RPMI7951 (cell line): ENCODE results near the gene TSGA10IP. TPM values are rescaled to one million over a fixed set of nuclear protein-coding genes. Genes with fewer than 3 reads are reported as not detected.

ENCODE experiments used
- DNase-seq: peaks from one replicate; pipeline ENCODE4 v3.0.0-alpha.2; 2012; ENCODE audit warnings: low read depth
- total RNA-seq: library from RNA; depleted of rRNA; stranded (reverse); fragments of >200 nt; shearing (Covaris generic); gene quantifications from 2 replicates; pipeline ENCODE4 v1.2.3, GENCODE V29; 2014

TSGA10IP gene
- total RNA-seq, 1 experiment from 2014 or later: not detected

DNA sequence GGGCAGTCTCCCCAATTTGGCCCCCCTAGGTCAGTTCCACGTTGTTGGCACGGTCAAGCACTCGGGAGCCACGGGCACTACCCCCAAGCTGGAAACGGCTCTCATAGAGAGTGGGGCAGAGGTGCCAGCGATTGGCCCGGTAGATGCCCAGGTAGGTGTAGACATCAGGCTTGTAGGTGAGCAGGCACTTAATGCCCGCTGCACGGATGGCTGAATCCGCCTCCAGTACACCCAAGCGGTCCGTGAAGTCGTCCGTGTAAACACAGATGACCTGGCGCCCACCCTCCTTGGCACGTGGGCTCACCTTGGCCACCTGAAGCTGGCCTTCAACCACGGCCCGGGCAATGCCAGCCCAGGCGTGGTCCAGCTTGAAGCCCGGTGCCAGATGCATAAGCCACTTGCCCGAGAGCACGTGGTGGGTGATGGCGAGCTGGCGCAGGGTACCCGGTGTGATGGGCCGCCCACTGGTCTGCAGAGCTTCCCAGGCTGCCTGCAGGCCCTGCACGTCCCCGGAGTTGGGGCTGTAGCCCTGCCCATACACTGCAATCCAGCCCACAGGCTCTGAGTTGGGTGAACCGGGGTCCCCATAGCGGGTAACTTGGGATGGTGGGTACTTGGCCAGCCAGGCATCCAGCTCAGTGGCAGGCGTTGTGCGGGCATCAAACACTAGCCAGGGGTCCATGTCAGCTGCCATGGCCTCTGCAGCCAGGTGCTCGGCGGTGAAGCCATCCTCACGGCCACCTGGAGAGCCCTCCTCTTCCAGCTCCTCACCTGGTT lies 27.7 kb upstream of the TSGA10IP start:
- DNase-seq: no peak

DNA sequence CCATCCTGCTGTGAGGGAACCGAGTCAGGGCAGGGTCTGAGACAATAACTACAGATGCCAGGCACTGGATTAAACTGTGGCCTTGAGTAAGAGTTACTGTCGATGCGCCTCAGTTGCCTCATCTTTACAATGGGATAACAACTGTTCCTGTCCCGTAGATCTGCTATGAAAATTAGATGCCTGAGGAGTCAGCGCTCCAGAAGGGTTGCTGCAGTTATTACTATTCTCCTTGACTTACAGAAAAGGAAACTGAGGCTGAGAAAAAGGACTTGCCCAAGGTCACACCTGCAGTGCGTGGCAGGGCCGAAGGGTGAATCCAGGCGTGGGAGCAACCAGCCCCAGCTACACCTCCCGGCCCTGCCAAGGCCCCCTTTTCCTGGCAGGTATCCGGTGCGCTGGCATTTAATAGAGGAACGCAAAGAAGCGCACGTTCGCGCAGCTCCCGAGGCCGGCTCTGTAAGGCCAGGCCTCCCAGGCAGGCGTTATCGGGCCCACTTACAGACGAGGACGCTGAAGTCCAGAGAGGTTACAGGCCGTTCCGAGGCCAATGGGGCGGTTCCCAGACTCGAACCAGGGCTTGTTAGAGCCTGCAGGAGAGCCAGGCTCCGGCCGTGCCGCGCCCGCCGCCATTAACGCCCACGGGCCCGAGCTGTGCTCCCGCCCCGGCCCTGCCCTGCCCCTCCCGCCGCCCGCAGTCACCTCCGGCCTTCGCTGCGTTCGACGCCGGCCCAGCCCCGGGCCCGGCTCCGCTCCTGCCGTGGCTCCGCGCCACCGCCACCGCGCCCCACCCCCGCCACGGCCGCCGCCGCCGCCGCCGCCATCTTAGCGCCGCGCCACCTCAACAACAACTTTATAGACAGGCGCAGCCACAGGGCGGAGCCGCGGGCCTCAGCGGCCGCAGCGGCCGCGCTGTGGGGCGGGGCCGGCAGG lies 26.8 kb upstream of the TSGA10IP start, which contains the start of gene C11orf68:
Gene C11orf68, minus strand, starts transcription at position 852 of the 930 bp plus-strand sequence. Its CDS starts 31 bp downstream, at position 821.
- peak; percentile 52 for DNase-seq

DNA sequence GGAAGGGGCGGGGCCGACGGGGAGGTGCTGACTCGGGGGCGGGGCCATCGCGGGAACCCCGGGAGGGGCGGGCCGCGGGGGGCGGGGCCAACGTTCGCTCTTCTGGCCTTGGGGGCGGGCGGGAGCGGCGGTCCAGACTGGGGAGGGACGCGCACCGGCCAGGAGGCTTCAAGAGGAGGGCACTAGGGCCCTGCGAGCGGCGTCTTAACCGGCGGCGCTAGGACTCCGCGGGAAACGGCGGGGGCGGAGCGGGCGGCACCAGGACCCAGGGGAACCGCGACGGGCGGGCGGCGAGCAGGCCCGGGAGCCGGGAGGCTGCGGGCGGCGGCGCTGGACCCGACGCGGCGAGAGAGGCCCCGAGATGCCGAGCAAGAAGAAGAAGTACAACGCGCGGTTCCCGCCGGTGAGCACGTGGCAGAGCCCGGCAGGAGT lies 26.1 kb upstream of the TSGA10IP start, which contains the start of gene DRAP1:
Gene DRAP1, plus strand, starts transcription at position 286 of the 432 bp plus-strand sequence. Its CDS starts 76 bp downstream, at position 362.
- peak; percentile 98 for DNase-seq

DNA sequence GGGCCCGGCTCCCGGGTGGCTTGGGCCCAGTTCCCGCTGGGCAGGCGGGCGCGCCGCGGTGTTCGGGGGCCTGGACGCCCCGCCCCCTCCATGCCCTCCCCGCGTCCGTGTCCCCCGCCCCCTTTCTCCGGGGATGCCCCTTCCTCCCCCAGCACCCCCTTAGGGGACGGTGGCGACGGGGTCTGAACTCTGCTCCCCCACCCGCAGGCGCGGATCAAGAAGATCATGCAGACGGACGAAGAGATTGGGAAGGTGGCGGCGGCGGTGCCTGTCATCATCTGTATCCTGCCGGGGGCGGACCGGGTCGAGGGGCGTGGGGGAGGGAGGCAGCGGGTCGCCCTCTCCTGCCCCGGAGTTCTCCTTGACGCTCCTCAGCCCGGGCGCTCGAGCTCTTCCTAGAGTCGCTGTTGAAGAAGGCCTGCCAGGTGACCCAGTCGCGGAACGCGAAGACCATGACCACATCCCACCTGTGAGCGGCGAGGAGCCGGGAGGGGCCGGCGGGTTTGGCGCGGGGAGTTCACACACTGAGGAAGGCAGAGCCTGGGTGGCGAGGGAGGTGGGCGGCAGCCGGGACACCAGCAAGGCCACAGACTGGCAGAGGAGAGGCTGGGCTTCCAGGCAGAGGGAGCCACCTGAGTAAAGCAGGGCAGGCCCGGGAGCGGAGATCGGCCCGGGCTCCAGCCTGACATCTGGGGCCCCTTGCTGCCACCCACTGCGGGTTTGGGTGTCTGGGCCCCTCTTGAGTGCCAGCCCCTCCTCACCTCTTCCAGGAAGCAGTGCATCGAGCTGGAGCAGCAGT lies 25.5 kb upstream of the TSGA10IP start:
- no peak for DNase-seq

DNA sequence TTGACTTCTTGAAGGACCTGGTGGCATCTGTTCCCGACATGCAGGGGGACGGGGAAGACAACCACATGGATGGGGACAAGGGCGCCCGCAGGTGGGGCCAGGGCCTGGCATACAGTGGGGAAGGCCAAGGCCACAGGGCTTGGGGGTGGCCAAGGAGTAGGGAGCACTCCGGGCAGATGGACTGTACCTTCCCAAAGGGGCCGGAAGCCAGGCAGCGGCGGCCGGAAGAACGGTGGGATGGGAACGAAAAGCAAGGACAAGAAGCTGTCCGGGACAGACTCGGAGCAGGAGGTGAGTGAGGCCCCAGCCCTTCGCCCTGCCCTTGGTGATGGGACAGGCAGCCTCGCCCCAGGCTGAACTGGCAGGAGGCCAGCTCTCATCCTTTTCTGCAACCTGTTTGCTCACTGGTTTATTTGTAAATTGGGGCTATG lies 24.9 kb upstream of the TSGA10IP start:
- DNase-seq: no peak

DNA sequence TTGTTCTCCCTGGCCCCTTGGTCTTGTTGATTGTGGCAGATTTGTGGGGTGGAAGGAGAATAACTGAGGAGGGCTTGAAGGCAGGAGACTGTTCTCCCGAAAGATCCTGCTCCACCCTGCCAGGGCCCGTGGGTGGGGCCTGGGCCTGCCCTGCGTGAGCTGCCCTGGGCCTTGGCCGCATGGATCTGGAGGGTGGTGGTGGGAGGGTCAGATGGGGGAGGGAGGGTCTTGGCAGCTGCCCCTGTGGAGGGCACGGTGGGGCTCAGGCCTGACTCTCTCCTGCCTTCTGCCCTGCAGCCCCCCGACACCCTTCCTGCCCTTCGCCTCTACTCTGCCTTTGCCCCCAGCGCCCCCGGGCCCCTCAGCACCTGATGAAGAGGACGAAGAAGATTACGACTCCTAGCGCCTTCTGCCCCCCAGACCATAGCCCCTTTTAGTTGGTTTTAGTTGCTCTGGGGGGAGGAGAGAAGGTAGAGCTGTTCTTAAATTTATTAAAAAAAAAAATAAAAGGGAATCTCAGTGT lies 24.2 kb upstream of the TSGA10IP start:
- DNase-seq: no peak

DNA sequence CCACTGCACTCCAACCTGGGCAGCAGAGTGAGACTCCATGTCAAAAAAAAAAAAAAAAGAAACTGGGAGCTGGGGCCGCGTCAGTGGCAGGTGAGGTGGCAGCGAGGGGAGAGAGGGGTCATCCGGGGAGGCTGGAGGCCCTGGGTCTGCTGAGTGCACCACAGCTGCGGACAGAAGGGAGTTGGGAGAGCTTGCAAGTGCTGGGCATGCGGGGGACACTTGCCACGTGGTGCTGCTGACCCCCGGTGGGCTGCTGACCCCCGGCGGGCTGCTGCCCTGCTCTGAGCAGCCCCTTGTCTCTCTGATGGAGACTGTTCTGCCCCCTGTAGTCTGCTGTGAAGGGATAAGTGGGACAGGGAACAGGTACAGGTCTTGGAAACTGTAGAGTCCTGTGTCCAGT lies 23.4 kb upstream of the TSGA10IP start:
- no peak for DNase-seq

DNA sequence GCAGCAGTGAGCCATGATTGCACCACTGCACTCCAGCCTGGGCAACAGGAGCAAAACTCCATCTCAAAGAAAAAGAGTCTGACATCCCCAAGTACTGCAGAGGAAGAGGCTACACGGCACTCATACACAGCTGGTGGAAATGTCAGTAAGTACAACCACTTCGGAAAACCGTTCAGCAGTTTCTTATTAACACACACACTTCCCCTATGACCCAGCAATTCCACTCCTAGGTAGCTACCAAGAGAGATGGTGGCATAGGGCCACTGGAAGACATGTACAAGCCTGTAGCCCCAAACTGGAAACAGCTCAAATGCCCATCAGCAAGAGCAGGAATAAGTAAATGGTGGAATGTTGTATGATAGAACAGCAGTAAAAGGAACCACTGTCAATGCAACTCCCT lies 22.7 kb upstream of the TSGA10IP start:
- DNase-seq: no peak

DNA sequence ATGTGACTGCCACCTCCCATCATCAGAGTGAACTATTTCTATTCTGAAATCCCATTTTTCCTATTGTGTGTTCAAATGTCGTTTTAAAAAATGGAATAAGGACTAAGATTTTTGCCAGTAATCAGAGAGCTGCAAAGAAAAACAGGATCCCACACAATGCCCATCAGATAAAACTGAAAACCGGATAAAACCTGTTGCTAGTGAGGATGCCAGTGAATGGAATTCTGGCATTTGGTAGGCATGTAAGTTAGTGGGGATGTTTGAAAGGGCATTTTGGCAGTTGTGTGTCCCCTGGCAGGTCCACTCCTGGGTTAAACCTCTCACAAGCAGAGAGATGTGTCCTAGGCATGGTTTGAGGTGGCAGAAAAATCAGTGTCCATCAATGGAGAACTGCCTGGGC lies 19.9 kb upstream of the TSGA10IP start:
- no peak for DNase-seq

DNA sequence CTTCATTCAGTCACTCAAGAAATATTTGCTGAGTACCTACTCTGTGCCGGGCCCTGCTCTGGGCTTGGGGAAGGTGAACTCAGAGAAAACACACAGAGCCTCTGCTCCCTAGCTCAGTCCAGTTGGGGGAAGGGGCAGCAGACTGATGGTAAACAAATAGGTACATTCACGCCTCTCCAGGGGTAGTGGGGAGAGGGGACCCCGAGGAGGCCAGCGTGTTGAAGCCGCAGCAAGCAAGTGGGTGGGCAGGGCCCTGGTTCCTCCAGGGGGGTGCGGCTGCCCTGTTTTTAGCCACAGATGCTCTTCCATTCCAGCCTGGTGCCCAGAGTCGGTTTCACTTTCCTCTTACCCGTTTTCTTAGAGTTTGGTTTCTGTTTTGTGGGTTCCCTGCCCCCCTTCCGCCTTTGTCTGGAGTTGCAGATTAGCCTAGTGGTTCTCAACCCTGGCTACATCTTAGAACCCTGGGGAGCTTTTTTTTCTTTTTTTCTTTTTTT lies 17.3 kb upstream of the TSGA10IP start:
- DNase-seq: peak; percentile 37

DNA sequence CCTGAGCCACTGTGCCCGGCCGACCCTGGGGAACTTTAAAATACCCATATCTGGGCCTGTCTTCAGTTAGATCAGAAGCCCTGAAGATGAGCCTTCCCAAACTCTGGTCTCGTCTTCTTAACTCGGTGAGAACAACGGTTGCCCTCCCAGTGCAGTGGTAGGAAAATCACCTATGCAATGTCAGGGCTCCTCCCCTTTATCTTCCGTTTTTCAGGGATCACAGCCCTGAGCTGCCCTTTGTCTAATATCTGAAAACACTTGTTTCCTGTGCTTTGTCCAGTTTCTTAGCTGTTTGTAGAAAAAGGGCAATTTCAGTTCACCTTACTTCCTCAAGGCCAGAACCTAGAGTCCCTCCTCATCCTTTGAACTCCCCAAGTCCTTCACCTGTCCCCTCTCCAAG lies 16.6 kb upstream of the TSGA10IP start:
- DNase-seq: no peak

DNA sequence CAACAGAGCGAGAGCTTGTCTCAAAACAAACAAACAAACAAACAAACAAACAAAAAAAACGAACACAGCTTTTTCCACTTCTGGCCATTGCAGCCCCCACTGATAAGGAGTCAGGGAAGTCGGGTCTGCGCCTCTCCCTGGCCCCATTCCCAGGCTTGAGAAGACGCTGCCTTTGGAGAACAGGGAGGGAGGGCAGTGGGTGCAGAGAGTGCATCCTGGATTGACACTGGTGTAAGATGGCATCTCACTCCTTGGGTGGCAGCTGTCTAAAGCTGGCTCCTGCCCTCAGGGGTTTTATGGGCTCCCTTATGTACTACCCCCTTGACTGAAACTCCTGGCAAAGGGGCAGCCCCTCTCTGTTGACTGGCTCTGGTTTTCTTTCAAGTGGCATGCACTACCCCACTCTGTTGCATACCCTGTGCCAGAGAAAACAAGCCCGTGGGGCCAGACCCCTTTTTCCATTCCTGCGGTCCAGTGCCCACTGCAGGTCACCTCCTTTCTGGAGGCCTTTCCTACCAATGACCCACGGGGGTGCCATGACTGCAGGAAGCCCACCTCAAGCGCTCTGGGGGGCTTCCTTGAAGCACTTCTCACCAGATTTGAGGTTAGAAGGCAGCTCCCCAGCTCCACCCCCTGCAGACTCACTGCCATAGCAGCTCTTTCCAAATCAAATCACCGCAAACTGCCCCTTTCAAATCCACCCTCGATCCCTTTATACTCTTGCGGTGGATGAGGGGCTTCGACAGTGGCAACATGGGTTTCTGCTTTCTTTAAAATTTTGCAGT lies 13.3 kb upstream of the TSGA10IP start:
- DNase-seq: no peak

DNA sequence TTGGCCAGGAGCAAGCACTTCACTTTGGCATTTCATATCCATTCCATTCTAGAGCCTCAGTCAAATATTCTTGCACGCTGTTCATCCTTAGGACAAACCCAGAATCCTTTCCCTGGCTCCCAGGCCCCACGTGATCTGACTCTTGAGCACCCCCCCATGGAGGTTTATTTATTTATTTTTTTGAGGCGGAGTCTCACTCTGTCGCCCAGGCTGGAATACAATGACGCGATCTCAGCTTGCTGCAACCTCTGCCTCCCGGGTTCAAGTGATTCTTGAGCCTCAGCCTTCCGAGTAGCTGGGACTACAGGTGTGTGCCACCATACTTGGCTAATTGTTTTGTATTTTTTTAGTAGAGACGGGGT lies 12.7 kb upstream of the TSGA10IP start:
- DNase-seq: peak; percentile 60

DNA sequence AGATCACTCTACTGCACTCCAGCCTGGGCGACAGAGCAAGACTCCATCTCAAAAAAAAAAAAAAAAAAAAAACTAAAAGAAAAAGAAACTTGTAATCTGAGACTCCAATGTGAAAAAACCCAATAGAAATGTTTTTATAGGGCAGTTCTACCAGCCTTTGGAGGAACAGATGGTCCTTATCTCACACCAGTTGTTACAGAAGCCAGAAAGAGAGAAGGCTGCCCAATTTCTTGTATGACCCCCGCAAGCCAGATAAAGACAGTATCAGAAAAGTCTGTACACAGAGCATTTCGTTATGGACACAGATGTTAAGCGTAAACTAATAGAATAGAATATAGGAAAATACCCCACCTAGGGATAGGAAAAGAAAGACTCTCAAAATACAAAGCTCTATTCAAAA lies 11.3 kb upstream of the TSGA10IP start:
- no peak for DNase-seq

DNA sequence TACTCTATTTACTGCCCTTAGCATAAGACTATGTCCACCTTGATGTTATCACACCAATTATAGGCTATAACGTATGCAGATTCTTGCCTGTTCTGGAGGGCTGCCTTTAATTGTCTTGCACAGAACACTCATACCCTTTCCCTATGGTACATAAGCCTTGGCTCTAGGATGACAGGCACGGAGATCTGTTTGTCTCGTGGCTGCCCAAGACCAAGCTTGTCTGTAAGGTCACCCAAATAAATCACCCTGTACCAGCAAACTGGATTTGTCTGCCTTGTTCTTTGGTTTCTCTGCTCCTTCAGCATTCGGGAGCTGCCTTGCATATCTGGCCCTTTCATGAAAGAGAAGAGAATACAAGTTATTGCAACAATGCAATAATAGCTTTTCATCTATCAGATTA lies 7.5 kb upstream of the TSGA10IP start:
- no peak for DNase-seq

DNA sequence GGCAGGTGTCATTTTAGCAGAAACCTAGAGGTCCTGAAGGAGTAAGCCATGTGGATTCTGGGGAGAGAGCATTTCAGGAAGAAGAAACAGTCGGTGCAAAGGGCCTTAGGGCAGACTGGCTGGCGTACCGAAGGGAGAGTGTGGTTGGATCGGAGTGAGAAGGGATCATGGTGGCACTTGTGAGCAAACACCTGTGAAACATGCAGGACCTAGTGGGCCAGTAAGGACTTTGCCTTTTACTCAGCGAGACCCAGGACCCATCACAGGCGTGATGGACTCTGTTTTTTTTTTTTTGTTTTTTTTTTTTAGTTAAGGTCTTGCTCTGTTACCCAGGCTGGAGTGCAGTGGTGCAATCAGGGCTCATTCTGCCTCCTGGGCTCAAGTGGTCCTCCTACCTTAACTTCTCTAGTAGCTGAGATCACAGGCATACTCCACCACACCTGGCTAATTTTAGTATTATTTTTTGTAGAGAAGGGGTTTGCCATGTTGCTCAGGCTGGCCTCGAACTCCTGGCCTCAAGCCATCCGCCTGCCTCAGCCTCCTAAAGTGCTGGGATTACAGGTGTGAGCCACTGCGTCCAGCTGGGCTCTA lies 3.5 kb upstream of the TSGA10IP start:
- no peak for DNase-seq

DNA sequence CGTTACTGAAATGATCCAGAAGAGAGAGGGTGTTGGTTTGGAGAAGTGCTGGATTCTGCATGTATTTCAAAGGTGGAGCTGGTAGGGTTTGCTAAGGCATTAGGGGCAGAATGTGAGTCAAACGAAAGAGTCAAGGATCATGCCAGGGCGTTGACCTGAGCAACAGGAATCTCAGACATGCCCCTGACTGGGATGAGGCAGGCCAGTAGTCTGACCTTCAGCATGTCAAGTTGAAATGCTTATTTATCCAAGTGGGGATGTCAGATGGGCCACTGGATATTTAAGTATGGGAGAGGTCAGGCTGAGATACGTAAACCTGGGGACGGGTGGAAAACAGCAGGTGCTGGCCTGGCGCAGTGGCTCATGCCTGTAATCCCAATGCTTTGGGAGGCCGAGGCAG lies 2.7 kb upstream of the TSGA10IP start:
- DNase-seq: no peak

DNA sequence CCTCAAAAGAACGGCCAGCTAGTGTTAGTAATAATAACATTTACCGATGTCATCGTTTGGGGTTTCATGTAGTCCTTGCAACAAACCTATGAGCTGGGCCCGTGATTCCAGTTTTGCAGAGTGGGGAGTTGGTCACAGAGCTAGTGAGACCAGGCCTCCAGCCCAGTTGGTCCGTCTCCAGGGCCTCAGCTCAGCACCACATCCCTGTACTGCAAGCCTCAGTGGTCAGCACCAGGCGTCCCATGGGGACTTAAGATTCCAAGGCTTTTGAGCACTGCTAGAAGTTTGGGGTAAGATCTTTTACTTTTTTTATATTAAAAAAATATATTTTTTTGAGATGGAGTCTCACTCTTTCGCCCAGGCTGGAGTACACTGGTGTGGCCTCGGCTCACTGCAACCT lies 1.1 kb upstream of the TSGA10IP start:
- no peak for DNase-seq

DNA sequence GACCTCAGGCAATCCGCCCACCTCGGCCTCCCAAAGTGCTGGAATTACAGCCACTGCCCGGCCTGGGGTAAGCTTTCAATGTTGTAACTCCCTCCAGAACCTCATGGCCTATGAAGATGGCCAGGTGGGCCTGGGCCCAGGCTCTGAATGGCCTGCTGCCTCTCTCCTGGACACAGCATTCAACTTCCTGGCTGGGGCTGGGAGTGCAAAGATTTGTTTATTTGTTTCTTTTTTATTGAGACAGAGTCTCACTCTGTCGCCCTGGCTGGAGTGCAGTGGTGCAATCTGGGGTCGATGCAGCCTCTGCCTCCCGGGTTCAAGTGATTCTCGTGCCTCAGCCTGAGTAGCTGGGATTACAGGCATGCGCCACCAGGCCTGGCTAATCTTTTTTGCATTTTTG lies 513 bp upstream of the TSGA10IP start:
- no peak for DNase-seq

DNA sequence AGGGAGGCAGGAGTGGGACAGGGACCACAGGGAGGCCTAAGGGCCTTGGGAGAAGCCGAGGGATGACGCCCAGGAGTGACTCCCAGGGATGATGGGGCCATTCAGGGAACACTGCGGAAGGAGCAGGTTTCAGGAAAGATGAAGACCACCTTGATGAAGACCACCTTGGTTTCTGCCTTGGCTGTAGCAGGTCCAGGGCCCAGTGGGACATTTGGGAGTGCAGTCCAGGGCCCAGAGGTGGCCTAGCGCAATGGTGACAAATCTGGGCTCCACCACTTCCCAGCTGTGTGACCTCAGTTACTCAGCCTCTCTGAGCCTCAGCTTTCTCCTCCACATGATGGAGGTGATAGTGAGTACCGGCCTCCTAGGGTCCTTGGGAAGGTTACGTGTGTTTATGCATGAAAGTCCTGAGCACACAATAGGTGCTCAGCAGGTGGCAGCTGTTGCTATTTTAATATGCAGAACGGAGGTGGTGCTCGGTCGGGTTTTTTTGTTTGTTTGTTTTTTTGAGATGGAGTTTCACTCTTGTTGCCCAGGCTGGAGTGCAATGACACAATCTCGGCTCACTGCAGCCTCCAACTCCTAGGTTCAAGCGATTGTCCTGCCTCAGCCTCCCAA lies 770 bp downstream of the TSGA10IP start:
- no peak for DNase-seq
